Neural cell (in vitro differentiated cells): ENCODE data around the gene ST3GAL5.

Source experiments
- EZH2 ChIP-seq: fragments of 200-600, 300-800 bp; shearing (Covaris generic), sonication (generic); IDR thresholded peaks from 2 replicates; pipeline ENCODE4 v1.6.1; 2014; ENCODE audit warnings: antibody characterized with exemption, low read length, borderline replicate concordance, mild to moderate bottlenecking; ENCODE audit not compliant: insufficient read depth, poor library complexity, severe bottlenecking
- MXI1 ChIP-seq: fragments of 450-650 bp; conservative IDR thresholded peaks from 2 replicates; pipeline ENCODE4 v1.6.1; 2014; ENCODE audit warnings: antibody characterized with exemption, mild to moderate bottlenecking; ENCODE audit not compliant: poor library complexity, severe bottlenecking
- RAD21 ChIP-seq: fragments of 450-650 bp; conservative IDR thresholded peaks from 2 replicates; pipeline ENCODE4 v1.6.1; 2014; ENCODE audit warnings: antibody characterized with exemption, mild to moderate bottlenecking, moderate library complexity
- TF ChIP-seq, protein P1 (sequence below): fragments of 450-650 bp; IDR thresholded peaks from 2 replicates; pipeline ENCODE4 v1.5.1; 2014; ENCODE audit warnings: antibody characterized with exemption, mild to moderate bottlenecking, moderate library complexity; ENCODE audit not compliant: poor library complexity, severe bottlenecking

GRCh38 chr2:85864654-85865053 is 24.1 kb downstream of the ST3GAL5 start:
- TF ChIP-seq, protein P1, sequence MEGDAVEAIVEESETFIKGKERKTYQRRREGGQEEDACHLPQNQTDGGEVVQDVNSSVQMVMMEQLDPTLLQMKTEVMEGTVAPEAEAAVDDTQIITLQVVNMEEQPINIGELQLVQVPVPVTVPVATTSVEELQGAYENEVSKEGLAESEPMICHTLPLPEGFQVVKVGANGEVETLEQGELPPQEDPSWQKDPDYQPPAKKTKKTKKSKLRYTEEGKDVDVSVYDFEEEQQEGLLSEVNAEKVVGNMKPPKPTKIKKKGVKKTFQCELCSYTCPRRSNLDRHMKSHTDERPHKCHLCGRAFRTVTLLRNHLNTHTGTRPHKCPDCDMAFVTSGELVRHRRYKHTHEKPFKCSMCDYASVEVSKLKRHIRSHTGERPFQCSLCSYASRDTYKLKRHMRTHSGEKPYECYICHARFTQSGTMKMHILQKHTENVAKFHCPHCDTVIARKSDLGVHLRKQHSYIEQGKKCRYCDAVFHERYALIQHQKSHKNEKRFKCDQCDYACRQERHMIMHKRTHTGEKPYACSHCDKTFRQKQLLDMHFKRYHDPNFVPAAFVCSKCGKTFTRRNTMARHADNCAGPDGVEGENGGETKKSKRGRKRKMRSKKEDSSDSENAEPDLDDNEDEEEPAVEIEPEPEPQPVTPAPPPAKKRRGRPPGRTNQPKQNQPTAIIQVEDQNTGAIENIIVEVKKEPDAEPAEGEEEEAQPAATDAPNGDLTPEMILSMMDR: no peak
- TF ChIP-seq EZH2: no peak
- no peak for TF ChIP-seq MXI1
- TF ChIP-seq RAD21: no peak
